Bronchial epithelial cell (primary cell): ENCODE data around the gene ETS2. TPM values are rescaled to one million over a fixed set of nuclear protein-coding genes. Genes with fewer than 3 reads are reported as not detected.

ENCODE experiments used
- DNase-seq: peaks from one replicate; pipeline ENCODE4 v3.0.0-alpha.2; 2010; ENCODE audit warnings: low read depth
- FAIRE-seq: peaks from 2 replicates; lab custom pipeline; 2011; peaks lifted over from hg19 to GRCh38; lab: Jason Lieb, UNC
- H3K27me3 ChIP-seq: 2 replicates; pipeline ENCODE4 v1.5.1; 2011; ENCODE audit warnings: low read length; ENCODE audit not compliant: control insufficient read depth, insufficient read depth
- H3K36me3 ChIP-seq: 2 replicates; pipeline ENCODE4 v1.5.1; 2011; ENCODE audit warnings: low read length; ENCODE audit not compliant: control insufficient read depth, insufficient read depth
- H3K4me3 ChIP-seq: 2 replicates; pipeline ENCODE4 v1.5.1; 2011; ENCODE audit warnings: mild to moderate bottlenecking, low read depth, low read length, control low read depth
- CTCF ChIP-seq: IDR thresholded peaks from 2 replicates; pipeline ENCODE4 v1.5.1; 2011; ENCODE audit warnings: mild to moderate bottlenecking, moderate library complexity, low read length, control low read depth, inconsistent platforms; ENCODE audit not compliant: insufficient read depth, severe bottlenecking
- total RNA-seq: library from RNA; depleted of rRNA; stranded (reverse); fragments of >200 nt; gene quantifications from 2 replicates; pipeline ENCODE4 v1.2.1, GENCODE V29; 2014

ETS2 gene
- total RNA-seq, 1 donor from 2014 or later = 144 TPM

- FAIRE-seq = no peak
These were observed 16.5 kb upstream of the ETS2 start for GRCh38 chr21:38789275-38789674.

GRCh38 chr21:38790059-38790458, 15.7 kb upstream of the ETS2 start:
- no peak for DNase-seq
- Histone ChIP-seq H3K4me3 (no peak overlapping the region), H3K27me3 (no peaks in the 10 kb centered on the region), H3K36me3 (no peaks in the 10 kb centered on the region)
- TF ChIP-seq CTCF = no peak
- FAIRE-seq = no peak

More at GRCh38 chr21:38789275-38789674, 16.5 kb upstream of the ETS2 start:
- TF ChIP-seq CTCF = no peak
- Histone ChIP-seq H3K4me3 (no peak overlapping the region), H3K27me3 (no peaks in the 10 kb centered on the region), H3K36me3 (no peaks in the 10 kb centered on the region)
- no peak for DNase-seq

- no peak overlapping the region for H3K4me3 ChIP-seq
- FAIRE-seq (no peak), DNase-seq (no peak)
- no peaks in the 10 kb centered on the region for H3K36me3 ChIP-seq
- no peaks in the 10 kb centered on the region for H3K27me3 ChIP-seq
- TF ChIP-seq CTCF = no peak
These were observed 14.8 kb upstream of the ETS2 start for GRCh38 chr21:38790961-38791360.

GRCh38 chr21:38792676-38793459, 12.9 kb upstream of the ETS2 start:
- no peak for TF ChIP-seq CTCF
- Histone ChIP-seq H3K36me3 (no peaks in the 10 kb centered on the region), H3K27me3 (no peaks in the 10 kb centered on the region), H3K4me3 (no peak overlapping the region)
- FAIRE-seq (no peak), DNase-seq (no peak)

- no peak for TF ChIP-seq CTCF
- FAIRE-seq (no peak), DNase-seq (no peak)
- no peaks in the 10 kb centered on the region for H3K36me3 ChIP-seq
- H3K4me3 ChIP-seq = no peak overlapping the region
- H3K27me3 ChIP-seq = no peaks in the 10 kb centered on the region
These were observed 11.6 kb upstream of the ETS2 start for GRCh38 chr21:38793926-38794713.
